H1 (cell line): ENCODE data around the gene THOP1. TPM values are rescaled to one million over a fixed set of nuclear protein-coding genes. Genes with fewer than 3 reads are reported as not detected.

Source experiments
- CTCF ChIA-PET: fragments of 300-600 bp; sonication (Branson Sonifier 250); formaldehyde crosslinking; loops from one replicate; lab custom pipeline; 2021; ENCODE audit not compliant: partially characterized antibody; lab: Charles Lee
- POLR2A ChIA-PET: fragments of 300-600 bp; sonication (Branson Sonifier 250); formaldehyde crosslinking; loops from one replicate; lab custom pipeline; 2021; ENCODE audit warnings: inconsistent platforms; ENCODE audit not compliant: partially characterized antibody; lab: Charles Lee
- DNase-seq, 2 experiments: peaks; one replicate each; pipeline versions ENCODE4 v3.0.0 to v3.0.0-alpha.2; 2010 to 2022; ENCODE audit warnings: low spot score in 2 of 2, low read depth in 1 of 2, mixed read lengths in 1 of 2
- FAIRE-seq: peaks from 2 replicates; lab custom pipeline; 2011; peaks lifted over from hg19 to GRCh38; lab: Jason Lieb, UNC
- H2AFZ ChIP-seq: 2 replicates; pipeline ENCODE4 v1.8.1; 2012; ENCODE audit warnings: low read length, inconsistent platforms
- H2AK5ac ChIP-seq: 2 replicates; pipeline ENCODE4 v1.6.1; 2013; ENCODE audit warnings: low read depth, low read length
- H2BK120ac ChIP-seq: replicated peaks from 2 replicates; pipeline ENCODE3; 2013; ENCODE audit warnings: low read depth, low read length, inconsistent platforms
- H2BK12ac ChIP-seq: 2 replicates; pipeline ENCODE4 v1.6.1; 2013; ENCODE audit warnings: low read depth, low read length
- H2BK15ac ChIP-seq: 2 replicates; pipeline ENCODE4 v1.6.1; 2013; ENCODE audit warnings: low read length
- H2BK20ac ChIP-seq: 2 replicates; pipeline ENCODE4 v1.6.1; 2013; ENCODE audit warnings: low read length
- H2BK5ac ChIP-seq: 2 replicates; pipeline ENCODE4 v1.6.1; 2013; ENCODE audit warnings: low read depth, low read length
- H3K14ac ChIP-seq: 2 replicates; pipeline ENCODE4 v1.6.1; 2013; ENCODE audit warnings: inconsistent platforms; ENCODE audit not compliant: insufficient read length
- H3K18ac ChIP-seq: 2 replicates; pipeline ENCODE4 v1.6.1; 2013; ENCODE audit warnings: low read length; ENCODE audit errors: extremely low read depth
- H3K23ac ChIP-seq: 2 replicates; pipeline ENCODE4 v1.6.1; 2013; ENCODE audit warnings: inconsistent platforms; ENCODE audit not compliant: insufficient read length
- H3K23me2 ChIP-seq: 2 replicates; pipeline ENCODE4 v1.6.1; 2013; ENCODE audit warnings: low read depth, low read length
- H3K27ac ChIP-seq: 2 replicates; pipeline ENCODE4 v1.6.1; 2011; ENCODE audit warnings: low read depth, low read length, inconsistent platforms
- H3K27me3 ChIP-seq, 4 experiments: replicated peaks in 1 of 4; 1 replicate in 1 of 4; 2 replicates in 3 of 4; pipeline versions ENCODE4 v1.6.1 to v1.8.1; 2011 to 2013; ENCODE audit warnings: low read length in 3 of 4, mild to moderate bottlenecking in 3 of 4, inconsistent platforms in 2 of 4, mixed read lengths in 2 of 4, moderate library complexity in 1 of 4; ENCODE audit not compliant: control insufficient read depth in 3 of 4, insufficient read depth in 3 of 4; ENCODE audit errors: extremely low read depth in 1 of 4
- H3K36me3 ChIP-seq, 4 experiments: 2 replicates each; pipeline versions ENCODE4 v1.6.1 to v1.8.1; 2011 to 2013; ENCODE audit warnings: mild to moderate bottlenecking in 4 of 4, low read length in 3 of 4, moderate library complexity in 2 of 4, control low read depth in 1 of 4, inconsistent platforms in 1 of 4; ENCODE audit not compliant: insufficient read depth in 4 of 4, control insufficient read depth in 2 of 4
- H3K4ac ChIP-seq: replicated peaks from 2 replicates; pipeline ENCODE3; 2013; ENCODE audit warnings: low read length, low read depth, mixed read lengths, inconsistent platforms; ENCODE audit not compliant: insufficient read length
- H3K4me1 ChIP-seq, 4 experiments: replicated peaks in 1 of 4; 1 replicate in 1 of 4; 2 replicates in 3 of 4; pipeline versions ENCODE4 v1.6.1 to v1.8.1; 2011 to 2013; ENCODE audit warnings: low read length in 3 of 4, inconsistent platforms in 2 of 4, mixed read lengths in 1 of 4; ENCODE audit not compliant: insufficient read depth in 4 of 4, control insufficient read depth in 3 of 4
- H3K4me2 ChIP-seq, 2 experiments: 2 replicates each; pipeline versions ENCODE4 v1.6.1 to v1.8.1; 2011 to 2013; ENCODE audit warnings: low read depth in 2 of 2, low read length in 2 of 2, control low read depth in 1 of 2, inconsistent platforms in 1 of 2, mild to moderate bottlenecking in 1 of 2; ENCODE audit not compliant: insufficient read depth in 1 of 2
- H3K4me3 ChIP-seq, 4 experiments: fragments of 200-600, 300-600 bp in 1 of 4; sonication (generic), shearing (Covaris generic), sonication (Bioruptor Twin) in 1 of 4; 2 replicates each; pipeline versions ENCODE4 v1.5.1 to v1.8.1; 2011 to 2016; ENCODE audit warnings: low read length in 4 of 4, low read depth in 3 of 4, control low read depth in 2 of 4, inconsistent platforms in 2 of 4, mild to moderate bottlenecking in 2 of 4, mixed read lengths in 1 of 4, moderate library complexity in 1 of 4; ENCODE audit not compliant: insufficient read depth in 2 of 4; ENCODE audit errors: extremely low read depth in 1 of 4
- H3K56ac ChIP-seq: replicated peaks from 2 replicates; pipeline ENCODE3; 2013; ENCODE audit warnings: low read depth, mild to moderate bottlenecking, mixed read lengths, low read length, inconsistent platforms; ENCODE audit not compliant: insufficient read length
- H3K79me1 ChIP-seq: 2 replicates; pipeline ENCODE4 v1.6.1; 2013; ENCODE audit warnings: low read depth, low read length, control low read depth
- H3K79me2 ChIP-seq, 2 experiments: 2 replicates each; pipeline versions ENCODE4 v1.6.1 to v1.8.1; 2012 to 2013; ENCODE audit warnings: low read length in 2 of 2, mild to moderate bottlenecking in 2 of 2, inconsistent platforms in 1 of 2; ENCODE audit not compliant: insufficient read depth in 2 of 2, control insufficient read depth in 1 of 2
- H3K9ac ChIP-seq, 4 experiments: replicated peaks in 1 of 4; 1 replicate in 1 of 4; 2 replicates in 3 of 4; pipeline versions ENCODE4 v1.6.1 to v1.8.1; 2011 to 2013; ENCODE audit warnings: low read depth in 3 of 4, low read length in 3 of 4, control low read depth in 2 of 4, mild to moderate bottlenecking in 2 of 4, moderate library complexity in 2 of 4, inconsistent platforms in 1 of 4; ENCODE audit errors: extremely low read depth in 1 of 4
- H3K9me3 ChIP-seq, 2 experiments: 2 replicates each; pipeline versions ENCODE4 v1.6.1 to v1.8.1; 2012 to 2013; ENCODE audit warnings: mild to moderate bottlenecking in 2 of 2, moderate library complexity in 2 of 2, control low read depth in 1 of 2, inconsistent platforms in 1 of 2, low read depth in 1 of 2, low read length in 1 of 2, mixed read lengths in 1 of 2; ENCODE audit not compliant: insufficient read depth in 2 of 2
- H4K20me1 ChIP-seq, 2 experiments: replicated peaks in 1 of 2; 2 replicates each; pipeline versions ENCODE3 to v1.8.1; 2011 to 2013; ENCODE audit warnings: inconsistent platforms in 2 of 2, low read length in 2 of 2, mild to moderate bottlenecking in 1 of 2; ENCODE audit not compliant: insufficient read depth in 2 of 2, control insufficient read depth in 1 of 2
- H4K5ac ChIP-seq: 2 replicates; pipeline ENCODE4 v1.6.1; 2013; ENCODE audit warnings: low read length, low read depth, mixed read lengths, inconsistent platforms; ENCODE audit not compliant: insufficient read length
- H4K8ac ChIP-seq: 2 replicates; pipeline ENCODE4 v1.8.0; 2013; ENCODE audit warnings: mild to moderate bottlenecking, moderate library complexity, low read length, inconsistent platforms; ENCODE audit not compliant: insufficient read depth; ENCODE audit errors: extremely low read depth
- H4K91ac ChIP-seq: replicated peaks from 2 replicates; pipeline ENCODE3; 2013; ENCODE audit warnings: low read length, mixed read lengths, inconsistent platforms; ENCODE audit not compliant: insufficient read length
- KDM4A ChIP-seq: IDR thresholded peaks from one replicate; pipeline ENCODE4 v1.7.1; 2012; ENCODE audit warnings: low read depth, mild to moderate bottlenecking, moderate library complexity, low read length, inconsistent platforms; ENCODE audit not compliant: severe bottlenecking
- POU5F1 ChIP-seq: IDR thresholded peaks from 2 replicates; pipeline ENCODE4 v1.6.1; 2011; ENCODE audit warnings: low read depth, mild to moderate bottlenecking, low read length, moderate library complexity
- WGBS, 2 experiments: shearing (Covaris generic) in 1 of 2; methylation state at CpG; one replicate each; pipeline versions ENCODE4 v1.1.6 to v1.1.7; 2013 to 2015; ENCODE audit warnings: low lambda C conversion rate in 2 of 2, mixed read lengths in 2 of 2, inconsistent platforms in 1 of 2, low coverage in 1 of 2, missing lambda C conversion rate in 1 of 2; ENCODE audit not compliant: insufficient replicate concordance in 2 of 2, insufficient coverage in 1 of 2, insufficient read length in 1 of 2; ENCODE audit errors: extremely low coverage in 1 of 2, missing lambda C conversion rate in 1 of 2; 5-methylcytosine and 5-hydroxymethylcytosine counted together
- polyA plus RNA-seq, 7 experiments: library from polyadenylated mRNA; depleted of rRNA in 3 of 7; stranded (reverse) in 5 of 7; unstranded in 2 of 7; fragments of >200 nt in 5 of 7; fragments of 200-250 nt in 2 of 7; gene quantifications; 1 replicate in 5 of 7; 2 replicates in 1 of 7; 4 replicates in 1 of 7; pipeline versions ENCODE4 v1.2.1 to v1.2.3, GENCODE V29; 2011 to 2013; ENCODE audit warnings: missing spikeins in 2 of 7, mixed read lengths in 2 of 7
- total RNA-seq: library from RNA; stranded (reverse); fragmentation: NEBNext Ultra II Directional; extraction: Animal tissue kit (Norgen Biotek cat#: 25700); gene quantifications from 2 replicates; pipeline ENCODE4 v1.2.1, GENCODE V29; 2021

THOP1 gene
- total and polyA plus RNA-seq, 2 of the 8 experiments (the other 6 are each of a cell fraction or from before 2014, with no cell fraction given): 136 to 159 TPM

GRCh38 chr19:2841855-2842574 lies 56.7 kb downstream of the THOP1 start:
- no peaks in the 10 kb centered on the region; a peak in 3 of 7 replicates for H3K4me1 ChIP-seq
- H2BK120ac ChIP-seq: no peak overlapping the region
- H4K91ac ChIP-seq: no peak overlapping the region
- H3K27me3 ChIP-seq: peaks cover 0 to 6% (median 2%) of the 10 kb centered on the region in 4 experiments; a peak in 3 of 7 replicates
- peak overlapping the region; percentile 53 to 76 (median 67) for H3K4me3 ChIP-seq
- ChIA-PET POLR2A (interaction anchor here (1.0 to 1.6 kb wide), 2 partner anchors 41 to 118 kb away, joined by 3 to 4 read pairs; no protein-coding TSS in a partner anchor), CTCF (interaction anchor here (0.6 to 2.3 kb wide), 8 partner anchors 9 to 126 kb away, joined by 3 to 7 read pairs (median 4); no protein-coding TSS in a partner anchor)
- no peak overlapping the region for H3K23ac ChIP-seq
- H3K36me3 ChIP-seq: no peaks in the 10 kb centered on the region
- peaks cover 0 to 3% of the 10 kb centered on the region in 2 experiments; a peak in 1 of 4 replicates for H3K79me2 ChIP-seq
- no peak for FAIRE-seq
- H2BK20ac ChIP-seq: no peak overlapping the region
- H4K8ac ChIP-seq: no peak overlapping the region; the same call in 1 of the 2 replicates
- peak in 1 of 2 experiments; percentile 56 for DNase-seq
- no peak overlapping the region for H2BK12ac ChIP-seq
- no peak overlapping the region for H3K14ac ChIP-seq
- peak overlapping the region in 1 of 4 experiments; percentile 51; a peak in 1 of 7 replicates for H3K9ac ChIP-seq
- no peaks in the 10 kb centered on the region; the same call in 1 of the 2 replicates for H3K79me1 ChIP-seq
- 42% methylated on average over 11 of the region's 62 CpGs; no CpG with 5 or more reads in 1 of the 2 experiments for WGBS, 2 experiments
- no peak overlapping the region for H3K4ac ChIP-seq
- no peak overlapping the region for H3K56ac ChIP-seq
- peaks cover 18 to 29% of the 10 kb centered on the region in 2 experiments; a peak in 3 of 4 replicates for H3K9me3 ChIP-seq
- H3K4me2 ChIP-seq: peak overlapping the region; percentile 68 to 81
- no peak overlapping the region for H3K27ac ChIP-seq
- no peak overlapping the region for H4K5ac ChIP-seq
- no peaks in the 10 kb centered on the region for H4K20me1 ChIP-seq
- H2AK5ac ChIP-seq: no peak overlapping the region
- no peak overlapping the region for H2AFZ ChIP-seq
- H3K23me2 ChIP-seq: no peaks in the 10 kb centered on the region; the same call in 1 of the 2 replicates
- no peak overlapping the region for H2BK5ac ChIP-seq
- no peak overlapping the region for H3K18ac ChIP-seq
- no peak overlapping the region for H2BK15ac ChIP-seq
- TF ChIP-seq POU5F1: no peak
- TF ChIP-seq KDM4A: peak; percentile 24
